UCSD-AML1 (cell line): ENCODE measurements around the gene PARN.
"Not testable (repeated sequence)": the region's sequence is repeated elsewhere in the genome, so short reads cannot be mapped to it uniquely, and the experiment has no call there.

Source experiments
- DNase-seq: peaks from one replicate; lab custom pipeline; 2025; ENCODE audit not compliant: unreplicated experiment; lab: John Stamatoyannopoulos, UW

The PARN gene

GRCh38 chr16:14576069-14576468, 54.0 kb downstream of the PARN start:
- no peak for DNase-seq

- DNase-seq, result not testable (repeated sequence)
Measured at GRCh38 chr16:14574698-14575415, 55.2 kb downstream of the PARN start.

- no peak for DNase-seq
Measured at GRCh38 chr16:14572535-14572934, 57.5 kb downstream of the PARN start.

- DNase-seq, result no peak
Measured at GRCh38 chr16:14569213-14569612, 60.8 kb downstream of the PARN start.

GRCh38 chr16:14566599-14566998, 63.5 kb downstream of the PARN start:
- no peak for DNase-seq

- no peak for DNase-seq
Measured at GRCh38 chr16:14565688-14566025, 64.4 kb downstream of the PARN start.

GRCh38 chr16:14564861-14565687, 65.0 kb downstream of the PARN start:
- DNase-seq, result no peak

GRCh38 chr16:14564323-14564722, 65.7 kb downstream of the PARN start:
- no peak for DNase-seq

- no peak for DNase-seq
Measured at GRCh38 chr16:14562691-14563491, 67.2 kb downstream of the PARN start.

- no peak for DNase-seq
Measured at GRCh38 chr16:14560523-14560922, 69.5 kb downstream of the PARN start.

GRCh38 chr16:14559809-14560241, 70.2 kb downstream of the PARN start:
- DNase-seq, result no peak

- no peak for DNase-seq
Measured at GRCh38 chr16:14553447-14553846, 76.6 kb downstream of the PARN start.

GRCh38 chr16:14549789-14550153, 80.3 kb downstream of the PARN start:
- DNase-seq, result no peak

- DNase-seq, result no peak
Measured at GRCh38 chr16:14548933-14549788, 80.9 kb downstream of the PARN start.

GRCh38 chr16:14545346-14545884, 84.6 kb downstream of the PARN start:
- no peak for DNase-seq

- not testable (repeated sequence) for DNase-seq
Measured at GRCh38 chr16:14544846-14545245, 85.2 kb downstream of the PARN start.

- DNase-seq, result no peak
Measured at GRCh38 chr16:14539631-14540030, 90.4 kb downstream of the PARN start.

- no peak for DNase-seq
Measured at GRCh38 chr16:14539156-14539555, 90.9 kb downstream of the PARN start.

- no peak for DNase-seq
Measured at GRCh38 chr16:14538604-14539003, 91.5 kb downstream of the PARN start.

- DNase-seq, result no peak
Measured at GRCh38 chr16:14531613-14532012, 98.4 kb downstream of the PARN start.
